ENCODE measurements around the gene SOD3.

- TF ChIP-seq, protein P1, sequence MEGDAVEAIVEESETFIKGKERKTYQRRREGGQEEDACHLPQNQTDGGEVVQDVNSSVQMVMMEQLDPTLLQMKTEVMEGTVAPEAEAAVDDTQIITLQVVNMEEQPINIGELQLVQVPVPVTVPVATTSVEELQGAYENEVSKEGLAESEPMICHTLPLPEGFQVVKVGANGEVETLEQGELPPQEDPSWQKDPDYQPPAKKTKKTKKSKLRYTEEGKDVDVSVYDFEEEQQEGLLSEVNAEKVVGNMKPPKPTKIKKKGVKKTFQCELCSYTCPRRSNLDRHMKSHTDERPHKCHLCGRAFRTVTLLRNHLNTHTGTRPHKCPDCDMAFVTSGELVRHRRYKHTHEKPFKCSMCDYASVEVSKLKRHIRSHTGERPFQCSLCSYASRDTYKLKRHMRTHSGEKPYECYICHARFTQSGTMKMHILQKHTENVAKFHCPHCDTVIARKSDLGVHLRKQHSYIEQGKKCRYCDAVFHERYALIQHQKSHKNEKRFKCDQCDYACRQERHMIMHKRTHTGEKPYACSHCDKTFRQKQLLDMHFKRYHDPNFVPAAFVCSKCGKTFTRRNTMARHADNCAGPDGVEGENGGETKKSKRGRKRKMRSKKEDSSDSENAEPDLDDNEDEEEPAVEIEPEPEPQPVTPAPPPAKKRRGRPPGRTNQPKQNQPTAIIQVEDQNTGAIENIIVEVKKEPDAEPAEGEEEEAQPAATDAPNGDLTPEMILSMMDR (IDR thresholded peaks at IDR 0.05): no peak
- TF ChIP-seq REST (IDR thresholded peaks at IDR 0.05; ENCODE audit: insufficient read depth in 1 of 2, low read depth in 2 of 2, low read length in 1 of 2): no peak
- TF ChIP-seq SIN3A (IDR thresholded peaks at IDR 0.05; ENCODE audit: borderline replicate concordance, insufficient read depth, low read depth, low read length): no peak
- TF ChIP-seq POLR2AphosphoS5 (IDR thresholded peaks at IDR 0.05; ENCODE audit: low read depth, low read length): no peak
- TF ChIP-seq TCF7L2 (IDR thresholded peaks at IDR 0.05; ENCODE audit: low read depth, low read length): no peak
Observed at GRCh38 chr4:24845902-24846301, 50.5 kb downstream of the SOD3 start.

All from Panc1 (cell line).